Hypothalamus (tissue), 51 donors: ENCODE results near the gene HECTD3.

Source experiments
- DNase-seq, 51 donors: peaks; one replicate each; lab custom pipeline; 2025; lab: John Stamatoyannopoulos, UW

HECTD3 gene

DNA sequence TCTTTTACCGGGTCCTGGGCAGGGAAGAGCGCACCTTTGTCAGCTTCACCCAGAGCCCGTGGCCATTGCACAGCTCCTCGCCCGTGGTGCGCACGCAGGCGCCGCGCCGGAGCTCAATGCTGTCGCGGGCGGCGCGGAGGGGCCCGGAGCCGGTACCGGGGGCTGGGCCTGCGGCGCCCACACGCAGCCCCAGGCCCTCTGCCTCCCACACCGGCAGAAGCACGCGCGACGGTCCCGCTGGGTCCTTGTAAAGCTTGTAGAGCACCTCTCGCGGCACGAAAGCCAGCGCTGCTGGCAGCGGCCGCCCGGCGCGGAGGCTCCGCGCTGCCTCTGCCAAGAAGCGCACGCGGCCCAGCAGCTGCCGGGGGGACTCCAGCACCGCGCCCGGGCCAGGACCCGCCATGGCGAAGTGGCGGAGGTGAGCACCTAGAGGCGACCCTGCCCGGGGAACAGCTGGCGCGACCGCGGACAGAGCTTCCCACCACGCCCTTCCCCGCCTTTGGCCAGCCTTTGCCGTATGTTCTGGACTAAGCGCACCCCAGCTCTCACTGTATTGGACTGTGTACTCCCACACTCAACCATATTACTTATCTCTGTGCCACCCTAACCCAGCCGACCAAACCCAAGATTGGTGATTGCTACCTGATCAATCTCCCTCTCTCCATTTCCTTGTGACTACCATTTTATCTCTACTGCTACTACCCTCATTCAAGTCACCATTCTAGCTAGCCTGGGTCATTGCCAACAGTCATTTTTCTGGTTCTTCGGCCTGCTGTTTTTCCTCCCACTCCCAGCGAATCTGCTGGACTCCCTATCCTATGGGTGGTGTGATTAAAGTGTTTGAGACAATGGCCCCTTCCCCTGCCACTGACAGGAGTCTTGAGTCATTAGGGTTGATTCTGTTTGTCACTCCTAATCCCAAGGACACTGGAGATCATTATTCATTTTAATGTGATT, at the start of gene HECTD3:
Gene HECTD3, minus strand, starts transcription at position 470 of the 957 bp plus-strand sequence. Its CDS starts 67 bp downstream, at position 403.
- peak in 50 of 51 donors; percentile 20 to 88 (median 66) for DNase-seq

DNA sequence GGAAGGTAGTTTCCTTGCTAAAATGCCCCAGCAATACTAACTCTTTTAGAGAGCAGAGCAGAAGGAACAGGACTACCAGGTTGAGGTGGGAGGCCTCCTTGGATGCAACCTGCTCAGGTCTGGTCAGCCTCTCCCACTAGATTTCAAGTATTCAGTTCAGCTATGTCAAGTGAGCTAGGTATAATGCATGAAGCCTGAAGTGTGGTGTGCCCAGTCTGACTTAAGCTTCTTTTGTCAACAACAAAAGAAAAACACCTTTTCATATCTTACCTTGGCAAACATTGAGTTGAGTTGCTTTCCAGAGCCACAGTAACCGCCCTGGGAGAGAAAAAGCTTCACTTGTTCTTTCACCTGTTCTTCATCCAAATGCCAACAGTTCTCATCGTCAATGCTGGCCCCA, 48.7 kb upstream of the HECTD3 start:
- no peak for DNase-seq

DNA sequence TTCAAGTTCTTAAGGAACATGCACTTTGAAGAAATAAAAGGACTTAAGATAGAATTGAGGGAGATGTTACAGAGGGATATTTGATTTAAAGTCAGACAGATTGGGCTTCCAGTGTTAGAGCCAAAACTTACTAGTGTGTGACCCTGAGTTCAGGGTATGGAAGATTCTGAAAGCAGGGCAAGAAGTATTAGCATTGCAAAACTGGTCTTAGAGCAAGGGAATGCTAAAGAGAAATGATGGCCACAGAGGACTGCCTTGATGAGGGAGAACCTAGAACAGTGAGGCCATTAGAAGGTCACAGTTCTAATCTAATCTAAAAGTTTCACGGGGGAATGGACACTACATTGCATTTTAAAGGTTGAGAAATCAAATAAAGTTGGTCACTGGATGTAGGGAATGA, 46.4 kb upstream of the HECTD3 start:
- no peak for DNase-seq

DNA sequence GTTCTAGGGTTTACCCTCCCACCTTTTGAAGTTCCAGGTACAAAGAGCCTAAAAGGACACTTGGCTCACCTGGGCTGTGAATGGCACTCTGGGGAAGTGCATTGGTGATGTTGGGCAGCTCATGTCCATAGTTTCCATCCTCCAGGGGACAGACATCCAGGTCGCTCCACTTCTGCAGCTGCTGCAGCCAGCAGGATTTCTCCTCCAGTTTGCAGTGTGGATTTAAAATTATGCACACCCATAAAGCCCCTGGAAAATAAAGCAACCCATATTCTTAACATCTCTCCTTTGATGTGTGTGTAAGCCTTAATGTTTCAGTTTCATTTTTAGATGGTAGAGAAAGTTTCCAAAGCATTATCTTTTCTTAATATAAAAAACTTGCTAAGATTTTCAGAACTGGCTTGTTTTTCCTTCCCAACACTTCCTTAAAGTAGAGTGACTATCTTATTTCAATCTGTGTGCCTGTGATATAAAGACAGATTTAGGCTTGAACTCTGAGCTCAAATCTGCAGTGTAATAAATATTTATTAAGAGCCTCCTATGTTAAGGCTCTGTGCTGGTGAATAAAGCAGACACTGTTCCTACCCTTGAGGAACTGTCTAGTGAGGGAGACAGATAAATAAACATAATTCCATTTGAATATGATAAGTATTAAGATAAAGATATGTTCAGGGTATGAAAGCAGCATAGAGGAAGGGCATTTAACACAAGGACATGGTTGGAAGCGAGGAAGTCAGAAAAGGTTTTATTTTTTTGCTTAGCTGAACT, 40.1 kb upstream of the HECTD3 start:
- DNase-seq = no peak

DNA sequence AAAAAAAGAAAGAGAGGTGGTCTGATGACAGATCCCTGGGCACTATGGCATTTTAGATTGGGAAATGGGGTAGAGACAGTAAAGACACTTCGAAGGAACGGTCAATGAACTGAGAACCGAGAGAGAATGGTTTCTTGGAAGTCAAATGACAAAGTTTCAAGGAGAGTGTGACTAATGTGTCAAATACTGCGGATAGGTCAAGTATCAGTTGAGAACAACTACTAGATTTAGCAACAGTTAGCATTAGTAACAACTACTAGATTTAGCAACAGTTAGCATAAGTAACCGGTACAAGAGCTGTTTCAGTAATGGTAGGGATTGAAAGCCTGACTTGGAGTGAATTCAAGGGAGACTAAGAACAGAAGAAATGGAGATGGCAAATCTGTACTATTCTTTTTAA, 35.9 kb upstream of the HECTD3 start:
- DNase-seq = no peak

DNA sequence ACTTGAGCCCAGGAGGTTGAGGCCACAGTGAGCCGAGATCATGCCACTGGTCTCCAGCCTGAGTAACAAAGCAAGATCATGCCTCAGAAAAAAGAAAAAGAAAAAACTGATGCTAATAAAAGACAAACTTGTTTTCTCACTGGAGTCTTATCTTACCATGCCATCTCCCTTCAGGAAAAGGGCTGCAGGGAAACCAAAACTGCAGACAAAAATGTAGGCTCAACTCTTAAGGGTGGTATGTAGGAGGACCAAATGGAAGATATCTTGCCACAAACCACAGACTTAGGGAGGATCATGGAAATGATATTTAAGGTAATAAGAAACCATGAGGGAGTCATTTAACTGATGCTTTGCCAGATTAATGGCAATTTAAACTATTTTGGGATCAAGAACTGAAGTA, 33.8 kb upstream of the HECTD3 start:
- DNase-seq = no peak

DNA sequence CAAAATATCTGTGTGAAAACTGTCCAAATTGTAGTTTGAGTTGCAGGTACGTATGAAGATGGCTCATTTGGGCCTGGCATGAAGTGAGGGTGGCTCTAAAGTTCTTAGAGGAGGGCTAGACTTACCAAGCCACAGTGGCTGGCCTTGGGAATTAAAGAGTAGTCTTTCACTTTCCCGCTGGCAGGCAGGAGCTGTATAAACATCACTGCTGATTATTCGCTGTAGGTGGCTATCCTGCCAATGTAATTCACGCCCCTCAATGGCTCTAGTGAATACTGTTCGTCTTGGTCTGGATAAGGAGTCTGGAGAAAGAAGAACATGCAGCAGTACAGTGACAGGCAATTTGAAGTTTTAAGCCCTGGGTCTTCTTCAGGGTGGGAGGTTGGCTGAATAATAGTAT, 32.0 kb upstream of the HECTD3 start:
- DNase-seq = no peak

DNA sequence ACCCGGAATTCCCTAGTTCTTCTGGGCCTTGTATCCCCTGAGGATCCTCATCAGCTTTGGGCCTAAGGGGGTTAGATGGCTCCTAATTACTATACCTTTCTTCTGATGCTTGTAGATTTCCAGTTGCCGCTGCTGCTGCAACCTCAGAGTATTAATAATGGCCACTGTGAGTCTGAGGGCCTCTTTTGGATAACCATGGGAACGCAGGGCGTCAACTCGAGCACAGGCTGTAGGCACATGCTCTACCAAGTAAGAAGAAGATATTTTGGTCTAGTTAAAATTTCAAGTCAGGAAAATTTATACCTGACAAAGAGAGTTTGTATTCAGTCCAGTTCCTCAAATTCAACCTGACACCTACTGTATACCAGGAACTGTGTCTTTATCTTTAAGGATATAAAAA, 29.2 kb upstream of the HECTD3 start:
- no peak for DNase-seq

DNA sequence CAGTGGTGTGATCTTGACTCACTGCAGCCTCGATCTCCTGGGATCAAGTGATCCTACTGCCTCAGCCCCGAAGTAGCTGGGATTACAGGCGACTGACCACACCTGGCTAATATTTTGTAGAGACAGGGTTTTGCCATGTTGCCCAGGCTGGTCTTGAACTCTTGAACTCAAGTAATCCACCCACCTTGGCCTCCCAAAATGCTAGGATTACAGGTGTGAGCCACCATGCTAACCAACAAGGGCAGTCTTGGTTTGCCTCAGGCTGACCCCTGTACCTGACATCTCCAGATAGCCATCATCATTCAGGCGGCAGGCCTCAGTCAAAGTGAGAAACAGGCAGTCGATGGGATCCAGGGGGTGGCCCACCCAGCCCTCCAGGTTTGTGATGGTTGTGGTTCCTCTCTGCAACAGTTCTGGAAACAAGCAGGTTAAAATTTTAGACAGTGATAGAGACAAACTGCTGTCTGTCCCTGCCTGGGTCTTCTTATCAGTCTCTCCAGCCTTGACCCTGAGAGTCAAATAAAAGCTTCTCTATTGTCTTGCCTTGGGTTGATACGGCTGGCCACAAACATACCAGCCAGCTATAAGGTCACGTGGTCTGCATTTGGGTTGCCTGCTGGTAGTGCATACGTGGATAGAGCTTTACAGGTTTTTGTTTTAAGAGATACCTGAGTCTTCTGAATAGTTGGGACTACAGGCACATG, 27.7 kb upstream of the HECTD3 start:
- no peak for DNase-seq

DNA sequence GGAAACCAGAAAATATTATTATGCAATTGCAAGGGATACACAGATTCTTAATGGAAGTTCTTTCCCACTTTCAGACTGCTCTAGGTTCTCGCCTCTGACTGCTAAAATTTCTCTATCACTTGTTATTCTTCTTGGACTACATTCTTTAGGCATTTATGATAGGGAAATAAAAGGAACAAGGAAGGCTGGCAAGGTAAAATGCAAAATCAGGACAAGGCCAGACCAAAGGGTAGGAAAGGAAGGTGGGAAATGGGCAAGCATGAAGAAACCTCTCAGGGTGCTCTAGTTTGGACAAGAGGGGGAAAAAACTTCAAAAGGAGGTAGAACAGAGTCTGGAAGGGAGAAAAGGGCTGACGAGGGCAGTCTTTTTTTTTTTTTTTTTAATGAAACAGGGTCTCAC, 27.1 kb upstream of the HECTD3 start:
- no peak for DNase-seq

DNA sequence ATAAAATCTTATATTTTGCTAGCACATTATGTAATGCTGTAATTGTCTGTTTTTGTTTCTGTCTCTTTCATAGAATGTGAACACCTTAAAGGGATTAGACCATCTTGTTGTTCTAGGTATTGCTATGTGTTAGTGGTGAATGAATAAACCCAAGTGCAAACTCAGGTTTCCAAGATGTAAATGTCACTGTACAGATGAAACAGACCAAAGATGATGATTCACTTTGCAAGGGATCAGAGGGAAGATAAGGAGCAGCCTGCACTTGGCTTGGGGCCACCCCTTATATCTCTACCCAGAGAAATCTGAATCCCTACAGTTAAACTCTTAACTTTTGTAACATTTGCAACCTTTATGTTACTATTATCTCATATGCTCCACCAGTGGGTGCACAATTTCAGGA, 26.3 kb upstream of the HECTD3 start:
- DNase-seq = no peak

DNA sequence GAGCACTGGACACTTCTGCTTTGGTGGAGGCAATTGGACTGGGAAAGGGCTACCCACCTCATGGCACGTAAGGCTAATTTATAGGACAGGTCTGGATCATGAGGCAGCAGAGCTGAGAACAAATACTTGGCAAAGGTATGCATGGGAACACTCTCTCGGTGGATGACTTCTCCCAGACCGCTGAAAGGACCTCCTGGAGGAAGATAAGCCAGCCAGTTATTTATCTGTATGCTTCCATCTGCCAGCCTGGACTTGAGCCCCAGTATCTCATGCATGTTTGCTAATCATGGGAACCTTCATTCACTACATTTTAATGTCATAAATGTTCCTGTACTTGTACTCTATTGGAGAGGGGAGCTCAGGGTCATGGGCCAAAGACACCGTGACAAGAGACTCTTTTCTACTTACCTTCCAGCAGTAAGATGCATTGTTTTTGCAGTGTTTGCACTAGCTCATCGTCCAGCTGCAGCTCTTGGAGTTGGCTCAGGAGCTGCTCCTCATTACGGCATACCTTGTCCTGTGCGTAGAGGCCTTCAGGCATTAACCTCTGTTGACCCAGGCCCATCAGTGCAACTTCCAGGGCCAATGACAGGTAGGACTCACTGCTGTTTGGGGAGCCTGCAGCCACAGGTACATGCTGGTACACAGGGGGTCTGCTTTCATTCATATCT, 24.6 kb upstream of the HECTD3 start:
- DNase-seq = no peak

DNA sequence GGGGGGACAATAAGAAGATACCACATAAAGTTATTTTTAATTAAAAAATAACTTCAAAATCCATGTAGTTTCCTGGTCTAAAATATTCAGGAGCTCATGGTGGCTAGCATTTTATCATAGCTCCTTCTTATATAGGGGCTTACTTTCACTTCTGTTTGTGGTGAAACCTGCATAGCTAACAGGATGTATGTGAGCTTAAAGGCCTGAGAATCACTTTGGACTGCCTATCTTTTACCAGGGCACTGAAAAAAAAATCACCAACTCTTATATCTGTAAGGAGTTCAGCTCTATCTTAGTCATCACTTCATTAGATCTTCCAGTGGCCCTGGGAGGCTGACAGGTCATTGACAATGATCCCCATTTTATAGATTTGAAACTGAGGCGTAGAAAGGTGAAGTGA, 22.2 kb upstream of the HECTD3 start:
- no peak for DNase-seq

DNA sequence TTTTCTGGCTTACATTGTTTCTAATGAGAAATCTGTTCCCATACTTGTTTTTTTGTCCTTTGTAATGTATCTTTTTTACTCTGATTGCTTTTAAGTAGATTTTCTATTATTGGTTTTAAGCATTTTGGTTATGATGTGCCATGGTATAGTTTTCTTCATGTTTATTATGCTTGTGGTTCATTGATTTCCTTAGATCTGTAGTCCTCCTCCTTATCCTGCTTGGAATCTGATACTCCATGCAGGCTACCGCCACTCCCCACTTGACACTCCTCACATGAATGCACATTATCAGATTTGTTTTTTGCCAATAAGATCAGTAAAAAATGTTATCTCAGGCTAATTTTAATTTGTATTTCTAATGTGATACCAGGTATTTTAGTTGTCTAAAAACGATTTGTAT, 21.7 kb upstream of the HECTD3 start:
- no peak for DNase-seq

DNA sequence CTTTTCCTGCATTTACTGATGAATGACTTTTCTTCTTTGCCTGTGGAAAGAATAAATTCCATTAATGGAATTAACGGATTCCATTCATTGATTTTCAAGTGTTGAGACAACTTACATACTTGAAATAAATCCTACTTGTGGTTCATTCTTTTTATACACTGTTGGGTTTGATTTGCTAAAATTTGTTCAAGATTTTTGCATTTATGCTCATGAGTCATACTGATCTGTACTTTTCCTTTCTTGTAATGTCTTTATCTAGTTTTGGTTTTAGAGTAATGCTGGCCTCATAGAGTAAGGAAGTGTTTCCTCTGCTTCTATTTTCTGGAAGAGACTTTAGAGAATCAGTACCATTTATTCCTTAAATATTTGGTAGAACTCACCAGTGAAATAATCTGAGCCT, 15.3 kb upstream of the HECTD3 start:
- DNase-seq = no peak

DNA sequence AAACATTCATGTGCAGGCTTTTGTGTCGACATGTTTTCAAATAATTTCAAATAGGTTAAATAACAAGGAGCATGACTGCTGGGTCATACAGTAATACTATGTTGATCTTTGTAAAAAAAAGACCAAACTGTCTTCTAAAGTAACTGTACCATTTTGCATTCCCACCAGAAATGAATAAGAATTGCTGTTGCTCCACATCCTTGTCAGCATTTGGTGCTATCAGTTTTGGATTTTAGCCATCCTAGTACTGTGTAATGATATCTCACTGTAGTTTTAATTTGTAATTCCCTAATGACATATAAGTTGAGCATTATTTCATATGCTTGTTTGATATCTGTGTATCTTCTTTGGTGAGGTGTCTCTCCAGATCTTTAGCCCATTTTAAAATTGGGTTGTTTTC, 12.5 kb upstream of the HECTD3 start:
- DNase-seq = no peak

DNA sequence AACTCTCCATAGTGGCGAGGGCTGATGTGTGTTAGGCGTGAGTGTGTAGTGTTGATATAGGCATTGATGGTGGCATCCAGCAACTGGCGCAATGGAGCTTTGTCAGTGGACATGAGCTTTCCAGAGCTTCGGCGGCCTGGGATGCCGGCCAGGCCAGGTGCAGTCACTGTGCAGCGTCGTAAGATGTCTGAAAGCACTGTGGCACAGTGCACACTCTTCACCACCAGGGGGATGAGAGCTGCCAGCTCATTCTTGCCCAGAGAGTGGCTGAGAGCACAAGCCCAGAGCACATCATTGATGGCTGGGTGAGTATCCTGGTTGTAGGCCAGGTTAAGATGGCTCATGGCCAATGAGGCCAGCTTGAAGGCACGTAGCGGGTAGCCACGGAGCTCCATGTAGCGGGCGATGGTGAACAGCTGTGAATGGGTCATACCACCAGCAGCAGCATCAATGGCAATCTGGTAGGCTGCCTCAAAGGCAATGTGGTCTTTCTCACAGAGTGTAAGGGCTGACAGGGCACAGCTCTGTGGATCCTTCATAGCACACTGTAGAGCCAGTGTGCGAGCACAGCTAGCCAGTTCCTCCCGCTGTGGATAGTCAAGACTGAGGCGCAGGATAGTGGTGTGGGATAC, 7.6 kb upstream of the HECTD3 start:
- peak in 32 of 51 donors; percentile 4 to 63 (median 33) for DNase-seq

DNA sequence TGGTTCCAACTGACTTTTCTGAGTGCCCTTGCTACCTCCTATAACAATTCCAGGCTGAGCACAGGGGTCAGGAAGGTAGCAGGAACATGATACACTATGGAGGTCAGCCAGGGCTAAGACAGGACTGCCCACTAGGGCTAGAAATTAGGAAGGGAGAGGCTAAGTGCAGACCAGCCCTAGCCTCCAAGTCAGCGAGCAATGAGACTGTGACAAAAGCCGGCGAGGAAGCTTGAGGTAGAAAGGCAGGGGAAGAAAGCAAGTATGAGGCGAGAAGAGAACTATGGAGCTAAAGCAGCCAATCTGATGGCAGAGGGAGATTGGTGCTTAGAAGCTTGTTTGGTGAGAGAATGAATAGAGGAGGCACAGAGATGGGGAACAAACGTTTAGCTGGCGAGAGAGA, 5.6 kb upstream of the HECTD3 start:
- DNase-seq = no peak

DNA sequence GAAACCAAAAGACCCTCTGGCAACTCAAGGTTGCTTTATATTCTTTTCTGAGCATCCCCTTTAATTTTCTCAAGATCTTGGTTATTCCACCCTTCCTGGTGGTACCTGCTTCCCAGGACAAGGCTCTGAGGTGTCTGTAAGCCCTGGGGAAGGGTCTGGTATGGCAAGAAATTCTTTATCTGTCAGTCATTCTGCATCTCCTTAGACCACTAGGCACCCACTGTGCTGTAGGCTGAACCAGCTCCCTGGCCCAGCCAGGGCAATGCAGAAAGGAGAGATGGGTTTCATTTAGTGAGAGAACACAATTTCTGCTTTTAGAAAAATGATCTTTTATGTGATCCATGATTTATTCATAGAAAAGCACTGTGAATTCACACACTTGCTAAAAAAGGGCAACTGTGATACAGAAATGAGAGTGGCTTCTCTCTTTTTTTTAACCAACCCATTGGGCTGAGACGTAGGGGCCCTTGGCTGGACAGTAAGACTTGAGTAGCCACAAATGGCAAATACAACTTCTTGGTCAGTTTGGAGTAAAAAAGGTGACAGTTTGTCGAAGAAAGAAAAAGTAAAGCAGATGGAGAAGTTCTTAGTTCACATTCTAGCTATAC, 5.1 kb upstream of the HECTD3 start:
- no peak for DNase-seq

DNA sequence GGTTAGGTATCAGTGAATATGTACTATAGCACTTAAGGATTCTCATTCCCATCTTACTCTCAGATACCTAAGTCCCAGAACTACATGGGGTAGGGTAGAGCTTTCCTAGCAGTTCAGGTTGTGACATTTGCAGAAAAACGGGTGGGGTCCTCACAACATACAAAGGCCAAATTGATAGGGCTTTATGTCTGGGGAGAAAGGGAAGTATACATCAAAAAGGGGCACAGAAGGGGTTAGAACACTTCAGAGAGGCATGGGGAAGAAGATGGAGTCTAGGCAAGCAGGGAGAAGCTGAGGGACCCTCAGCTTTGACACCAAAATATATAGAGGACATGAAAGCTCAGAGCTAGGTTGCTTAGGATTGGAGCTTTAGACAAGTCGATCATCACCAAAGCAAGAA, 4.6 kb upstream of the HECTD3 start:
- no peak for DNase-seq
